ENCODE results near the gene MXRA8.

Gene MXRA8

GRCh38 chr1:1338278-1338677 lies 20.1 kb downstream of the MXRA8 start:
- TF ChIP-seq CTCF (IDR thresholded peaks at IDR 0.05; ENCODE audit: insufficient read depth, low read length, poor library complexity, severe bottlenecking), result no peak
- no peaks in the 10 kb centered on the region for H4K20me1 ChIP-seq (ENCODE audit: low read depth, low read length)
- no peak overlapping the region for H3K27ac ChIP-seq (ENCODE audit: low read depth, low read length)
- no peaks in the 10 kb centered on the region for H3F3A ChIP-seq (ENCODE audit: insufficient read depth)
- no peaks in the 10 kb centered on the region for H3K27me3 ChIP-seq (ENCODE audit: low read length)
- no peak overlapping the region for H3K4me2 ChIP-seq (ENCODE audit: low read depth, low read length, poor library complexity, severe bottlenecking)
- no peaks in the 10 kb centered on the region for H3K79me2 ChIP-seq (ENCODE audit: insufficient read depth, low read length)
- no peak overlapping the region for H2AFZ ChIP-seq (ENCODE audit: low read depth, low read length, severe bottlenecking)
- H3K9me2 ChIP-seq (replicated peaks; ENCODE audit: insufficient read depth, low read length), result no peaks in the 10 kb centered on the region
- no peak overlapping the region for H3K9ac ChIP-seq (ENCODE audit: low read length)
- no peaks in the 10 kb centered on the region for H3K9me3 ChIP-seq (ENCODE audit: insufficient read depth, low read length)
- H3K4me3 ChIP-seq (ENCODE audit: insufficient read depth, low read length, poor library complexity, severe bottlenecking), result no peak overlapping the region
- H3K36me3 ChIP-seq (ENCODE audit: low read length), result no peaks in the 10 kb centered on the region

- no peak for TF ChIP-seq CTCF (IDR thresholded peaks at IDR 0.05; ENCODE audit: insufficient read depth, low read length, poor library complexity, severe bottlenecking)
- no peak for TF ChIP-seq EZH2phosphoT487 (conservative IDR thresholded peaks at IDR 0.05; ENCODE audit: low read length)
- Histone ChIP-seq H3K4me2 (ENCODE audit: low read depth, low read length, poor library complexity, severe bottlenecking) (no peak overlapping the region), H2AFZ (ENCODE audit: low read depth, low read length, severe bottlenecking) (no peak overlapping the region), H3F3A (ENCODE audit: insufficient read depth) (no peaks in the 10 kb centered on the region), H3K9me2 (replicated peaks; ENCODE audit: insufficient read depth, low read length) (no peaks in the 10 kb centered on the region), H3K36me3 (ENCODE audit: low read length) (no peaks in the 10 kb centered on the region), H3K27me3 (ENCODE audit: low read length) (no peaks in the 10 kb centered on the region), H4K20me1 (ENCODE audit: low read depth, low read length) (no peaks in the 10 kb centered on the region), H3K27ac (ENCODE audit: low read depth, low read length) (no peak overlapping the region), H3K9me3 (ENCODE audit: insufficient read depth, low read length) (no peaks in the 10 kb centered on the region), H3K79me2 (ENCODE audit: insufficient read depth, low read length) (no peaks in the 10 kb centered on the region), H3K4me3 (ENCODE audit: insufficient read depth, low read length, poor library complexity, severe bottlenecking) (no peak overlapping the region), H3K9ac (ENCODE audit: low read length) (no peak overlapping the region)
These were observed 20.6 kb downstream of the MXRA8 start for GRCh38 chr1:1337793-1338147.

- no peak overlapping the region for H3K4me2 ChIP-seq (ENCODE audit: low read depth, low read length, poor library complexity, severe bottlenecking)
- no peaks in the 10 kb centered on the region for H3K9me3 ChIP-seq (ENCODE audit: insufficient read depth, low read length)
- no peak overlapping the region for H3K9ac ChIP-seq (ENCODE audit: low read length)
- no peaks in the 10 kb centered on the region for H4K20me1 ChIP-seq (ENCODE audit: low read depth, low read length)
- H3K4me3 ChIP-seq (ENCODE audit: insufficient read depth, low read length, poor library complexity, severe bottlenecking), result no peak overlapping the region
- TF ChIP-seq CTCF (IDR thresholded peaks at IDR 0.05; ENCODE audit: insufficient read depth, low read length, poor library complexity, severe bottlenecking) (no peak), EZH2phosphoT487 (conservative IDR thresholded peaks at IDR 0.05; ENCODE audit: low read length) (no peak)
- H3K27ac ChIP-seq (ENCODE audit: low read depth, low read length), result no peak overlapping the region
- H3K36me3 ChIP-seq (ENCODE audit: low read length), result no peaks in the 10 kb centered on the region
- no peaks in the 10 kb centered on the region for H3K27me3 ChIP-seq (ENCODE audit: low read length)
- H3K9me2 ChIP-seq (replicated peaks; ENCODE audit: insufficient read depth, low read length), result no peaks in the 10 kb centered on the region
- no peak overlapping the region for H2AFZ ChIP-seq (ENCODE audit: low read depth, low read length, severe bottlenecking)
- H3K79me2 ChIP-seq (ENCODE audit: insufficient read depth, low read length), result no peaks in the 10 kb centered on the region
- no peaks in the 10 kb centered on the region for H3F3A ChIP-seq (ENCODE audit: insufficient read depth)
These were observed 21.2 kb downstream of the MXRA8 start for GRCh38 chr1:1336931-1337792.
